Activated T-cell treated with anti-CD3 and anti-CD28 coated beads for 1 hour (primary cell): ENCODE measurements around the gene DNAJB1.

Experiments
- DNase-seq: peaks from one replicate; pipeline ENCODE4 v3.0.0-alpha.2; 2020; ENCODE audit warnings: low read depth

DNAJB1 gene

DNA sequence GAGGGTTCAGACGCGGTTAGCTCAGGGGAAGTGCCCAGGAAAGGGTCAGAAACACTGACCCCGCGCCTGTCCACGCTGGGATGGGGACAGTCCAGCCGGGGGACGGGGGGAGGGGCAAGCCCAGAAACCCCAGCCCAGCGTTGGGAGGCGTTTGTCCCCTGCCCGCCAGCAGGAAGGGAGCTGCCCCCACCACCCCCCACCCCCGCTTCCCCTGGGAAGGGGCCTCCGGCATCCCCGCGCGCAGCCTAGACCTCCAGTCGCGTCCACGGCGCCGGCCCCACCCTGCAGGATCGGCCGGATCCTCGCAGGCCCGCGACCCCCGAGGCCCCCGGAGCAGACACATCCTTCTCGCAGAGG lies 22.5 kb downstream of the DNAJB1 start:
- no peak for DNase-seq

DNA sequence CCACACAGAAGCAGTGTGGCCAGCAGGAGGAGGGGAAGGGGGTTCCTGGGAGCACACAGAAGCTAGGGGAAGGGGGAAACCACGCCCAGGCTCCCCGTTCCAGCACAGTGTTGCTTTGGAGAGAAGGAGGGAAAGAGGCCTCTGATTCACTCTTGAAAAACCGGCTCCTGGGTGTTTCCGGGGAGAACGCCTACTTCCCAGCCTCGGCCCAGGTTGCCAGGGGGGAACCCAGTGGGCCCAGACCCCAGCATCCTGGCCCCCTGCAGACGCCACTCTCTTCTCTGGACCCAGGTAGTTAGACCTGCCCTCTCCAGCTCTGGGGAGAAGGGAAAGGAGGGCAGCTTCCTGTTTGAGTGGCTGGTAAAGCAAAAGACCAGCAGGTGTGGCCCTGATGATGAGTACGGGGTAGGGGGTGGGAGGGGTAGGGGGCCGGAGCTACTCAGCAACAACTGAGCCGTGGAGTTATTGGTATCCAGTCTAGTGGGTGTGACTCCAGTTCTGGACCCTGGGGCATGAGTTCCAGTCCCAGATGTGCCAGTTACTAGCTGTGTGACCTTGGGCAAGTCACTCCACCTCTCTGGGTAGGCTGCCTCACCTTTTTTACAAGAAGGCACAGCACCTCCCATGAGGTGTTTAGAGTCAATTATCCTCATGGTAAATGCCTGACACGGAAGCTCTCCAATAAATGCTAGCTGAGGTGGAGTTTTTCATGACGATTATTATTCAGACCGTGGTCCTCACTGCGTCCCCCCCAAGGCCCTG lies 23.1 kb downstream of the DNAJB1 start:
- DNase-seq, result no peak

DNA sequence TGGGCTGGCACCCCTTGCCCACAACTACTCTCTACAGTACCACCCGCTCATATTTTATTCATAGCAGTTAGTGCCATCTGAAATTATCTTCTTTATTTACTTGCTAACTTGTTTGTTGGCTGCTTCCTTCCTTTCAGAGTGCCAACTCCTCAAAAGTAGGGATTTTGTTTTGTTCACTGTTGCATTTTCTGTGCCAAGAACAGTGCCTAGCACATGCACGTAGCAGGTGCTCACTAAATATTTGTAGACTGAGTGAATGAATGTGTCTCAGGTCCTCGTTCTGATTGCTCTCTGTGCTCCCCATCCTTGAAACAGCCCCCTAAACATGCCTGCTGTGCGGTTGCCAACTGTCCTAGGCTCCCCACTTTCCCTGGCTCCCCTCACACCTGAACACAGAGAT lies 23.8 kb downstream of the DNAJB1 start:
- no peak for DNase-seq

DNA sequence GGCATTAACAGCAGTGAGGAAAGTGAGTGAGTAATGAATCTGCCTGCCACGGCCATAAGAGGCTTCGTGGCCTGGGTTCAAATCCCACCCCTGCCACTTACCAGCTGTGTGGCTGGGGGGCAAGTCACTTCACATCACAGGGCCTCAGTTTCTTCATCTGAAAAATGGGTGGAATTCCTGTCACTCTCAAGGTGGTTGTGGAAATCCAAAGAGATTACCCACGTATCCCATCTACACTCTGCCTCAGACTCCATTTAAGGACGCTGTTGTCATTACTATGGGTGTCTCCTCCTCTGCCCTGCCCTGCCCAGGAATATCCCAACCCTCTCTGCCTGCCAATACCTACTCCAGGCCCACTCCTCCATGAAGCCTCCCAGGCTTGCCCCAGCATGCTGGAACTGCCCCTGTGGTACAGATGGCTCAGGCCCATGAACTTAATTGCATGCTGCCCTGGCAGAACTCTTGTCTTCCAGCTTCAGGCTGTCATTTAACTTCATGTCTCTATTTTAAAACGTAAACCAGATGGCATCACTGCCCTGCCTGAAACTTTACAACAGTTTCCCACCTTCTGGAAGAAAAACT lies 25.4 kb downstream of the DNAJB1 start:
- DNase-seq, result no peak

DNA sequence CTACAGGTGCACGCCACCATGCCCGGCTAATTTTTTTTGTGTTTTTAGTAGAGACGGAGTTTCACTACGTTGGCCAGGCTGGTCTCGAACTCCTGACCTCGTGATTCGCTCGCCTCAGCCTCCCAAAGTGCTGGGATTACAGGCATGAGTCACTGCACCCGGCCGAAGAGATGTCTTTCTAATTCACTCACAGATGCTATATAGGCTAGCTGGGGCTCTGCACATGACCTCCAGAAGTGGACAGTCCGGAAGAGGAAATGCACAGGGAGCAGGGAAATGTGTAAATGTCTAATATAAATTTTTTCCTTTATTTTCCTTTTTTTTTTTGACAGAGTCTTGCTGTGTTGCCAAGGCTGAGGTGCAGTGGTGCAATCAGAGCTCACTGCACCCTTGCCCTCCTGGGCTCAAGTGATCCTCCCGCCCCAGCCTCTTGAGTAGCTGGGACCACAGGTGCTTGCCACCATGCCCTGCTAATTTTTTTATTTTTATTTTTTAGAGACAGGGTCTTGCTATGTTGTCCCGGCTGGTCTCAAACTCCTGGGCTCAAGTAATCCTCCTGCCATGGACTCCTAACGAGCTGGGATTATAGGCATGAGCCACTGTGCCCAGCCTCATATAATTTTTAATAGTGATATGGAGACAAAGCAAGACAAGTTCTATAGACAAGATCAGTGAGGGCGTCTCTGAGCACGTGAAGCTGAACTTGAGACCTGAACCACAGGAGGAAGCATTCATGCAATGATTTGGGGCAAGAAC lies 30.6 kb downstream of the DNAJB1 start:
- DNase-seq, result no peak

GRCh38 chr19:14482172-14482941 lies 35.8 kb downstream of the DNAJB1 start:
- DNase-seq, result no peak

DNA sequence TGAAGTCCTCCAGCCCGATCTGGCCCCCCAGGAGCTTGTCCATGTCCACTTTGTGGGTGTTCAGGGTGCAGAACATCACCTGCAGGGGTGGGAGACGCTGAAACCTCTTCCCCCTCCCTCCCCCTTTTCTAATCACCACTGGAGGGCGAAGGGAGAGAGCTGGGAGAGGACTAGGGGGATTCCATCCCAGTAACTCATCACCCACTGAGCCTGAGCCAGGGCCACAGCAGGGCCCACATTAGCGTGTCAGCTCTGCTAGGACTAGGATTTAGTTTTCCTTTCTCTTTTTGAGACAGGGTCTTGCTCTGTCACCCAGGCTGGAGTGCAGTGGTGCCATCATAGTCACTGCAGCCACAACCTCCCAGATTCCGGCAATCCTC lies 37.5 kb downstream of the DNAJB1 start:
- no peak for DNase-seq

- DNase-seq, result peak; percentile 62
Observed at GRCh38 chr19:14479975-14480699, 38.1 kb downstream of the DNAJB1 start.

DNA sequence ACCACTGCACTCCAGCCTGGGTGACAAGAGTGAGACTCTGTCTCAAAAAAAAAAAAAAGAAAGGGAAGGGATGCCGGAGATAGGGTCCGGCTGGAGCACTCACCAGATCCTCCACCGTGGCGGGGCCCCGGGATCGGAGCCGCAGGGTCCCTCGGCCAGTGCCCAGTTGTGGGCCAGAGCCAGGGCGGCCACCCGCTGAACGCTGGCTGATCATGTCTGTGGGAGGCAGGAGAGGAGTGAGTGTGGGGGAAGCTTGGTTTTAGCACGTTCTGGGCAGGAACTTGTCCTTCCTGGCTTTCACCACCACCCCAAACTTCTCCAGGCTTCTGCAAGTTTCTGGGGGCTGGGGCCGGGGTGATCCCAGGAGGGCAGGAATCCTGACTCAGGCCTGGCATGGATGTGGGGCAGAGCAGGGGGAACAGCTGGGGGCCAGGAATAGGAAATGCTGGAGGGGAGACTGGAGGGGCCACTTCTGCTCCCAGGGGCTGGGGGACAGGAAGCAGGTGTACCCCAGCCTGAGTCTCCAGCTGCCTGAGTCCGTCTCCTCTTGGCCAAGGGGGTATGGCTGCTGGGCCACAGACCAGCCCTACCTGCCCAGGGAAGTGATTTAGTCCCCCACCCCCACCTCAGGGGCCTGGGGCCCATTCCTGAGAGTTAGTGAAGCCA lies 38.8 kb downstream of the DNAJB1 start:
- no peak for DNase-seq

- DNase-seq, result no peak
Observed at GRCh38 chr19:14478113-14478545, 40.1 kb downstream of the DNAJB1 start.

- DNase-seq, result no peak
Observed at GRCh38 chr19:14477418-14478112, 40.6 kb downstream of the DNAJB1 start.

DNA sequence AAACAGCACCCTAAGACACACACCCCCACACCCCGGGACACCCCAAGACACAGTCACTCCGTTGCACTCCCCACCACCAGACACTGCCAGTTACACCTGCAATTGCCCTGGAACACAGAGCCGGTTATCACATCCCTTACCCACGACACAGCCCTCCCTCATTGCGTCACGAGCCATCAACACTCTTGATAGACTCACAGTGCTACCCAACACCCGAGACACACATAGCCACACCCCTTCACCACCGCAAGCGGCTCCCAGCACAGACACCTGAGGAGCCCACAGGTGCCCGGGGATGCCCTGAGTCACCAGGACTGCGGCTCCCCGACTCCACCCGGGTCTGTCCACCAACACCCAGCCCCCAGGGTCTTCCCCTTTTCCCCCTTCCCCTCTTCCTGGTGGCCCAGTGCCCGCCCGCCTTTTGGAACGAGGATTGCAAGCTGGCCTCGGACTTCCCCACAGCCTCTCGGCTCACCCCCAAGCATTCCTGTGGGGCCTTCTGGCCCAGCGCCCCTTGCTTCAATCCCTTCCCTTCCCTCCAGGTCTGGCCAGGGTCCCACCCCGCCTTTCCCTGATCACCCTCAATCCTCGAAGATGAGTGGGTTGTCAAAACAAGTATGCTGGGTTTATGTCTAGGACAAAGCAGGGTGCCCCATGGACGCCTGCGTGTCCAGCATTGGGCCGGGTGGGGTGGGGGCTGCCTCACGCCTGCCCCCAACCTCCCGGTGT lies 41.4 kb downstream of the DNAJB1 start:
- DNase-seq, result no peak

DNA sequence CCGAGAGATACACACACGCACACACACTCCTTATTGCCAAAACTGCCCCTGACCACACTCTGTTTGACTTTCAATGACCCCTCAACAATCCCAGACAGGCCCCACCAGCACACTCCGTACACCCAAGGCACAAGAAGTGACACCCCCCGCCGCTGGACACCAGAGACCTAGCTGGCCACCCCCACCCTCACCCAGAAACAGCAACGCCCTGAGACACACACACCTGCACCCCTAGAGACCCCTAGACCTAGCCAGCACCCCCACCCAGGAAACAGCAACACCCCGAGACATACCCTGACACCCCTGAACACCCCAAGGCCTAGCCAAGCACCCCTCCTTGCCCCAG lies 41.9 kb downstream of the DNAJB1 start:
- DNase-seq, result no peak

GRCh38 chr19:14475251-14476073 lies 42.7 kb downstream of the DNAJB1 start, which contains the start of gene PTGER1:
Gene PTGER1, minus strand, starts transcription at chr19:14475354. Its CDS starts 1,034 bp downstream, at chr19:14474320.
- DNase-seq, result no peak

- no peak for DNase-seq
Observed at GRCh38 chr19:14474827-14475226, 43.4 kb downstream of the DNAJB1 start.

GRCh38 chr19:14473978-14474578 lies 44.1 kb downstream of the DNAJB1 start:
- no peak for DNase-seq

DNA sequence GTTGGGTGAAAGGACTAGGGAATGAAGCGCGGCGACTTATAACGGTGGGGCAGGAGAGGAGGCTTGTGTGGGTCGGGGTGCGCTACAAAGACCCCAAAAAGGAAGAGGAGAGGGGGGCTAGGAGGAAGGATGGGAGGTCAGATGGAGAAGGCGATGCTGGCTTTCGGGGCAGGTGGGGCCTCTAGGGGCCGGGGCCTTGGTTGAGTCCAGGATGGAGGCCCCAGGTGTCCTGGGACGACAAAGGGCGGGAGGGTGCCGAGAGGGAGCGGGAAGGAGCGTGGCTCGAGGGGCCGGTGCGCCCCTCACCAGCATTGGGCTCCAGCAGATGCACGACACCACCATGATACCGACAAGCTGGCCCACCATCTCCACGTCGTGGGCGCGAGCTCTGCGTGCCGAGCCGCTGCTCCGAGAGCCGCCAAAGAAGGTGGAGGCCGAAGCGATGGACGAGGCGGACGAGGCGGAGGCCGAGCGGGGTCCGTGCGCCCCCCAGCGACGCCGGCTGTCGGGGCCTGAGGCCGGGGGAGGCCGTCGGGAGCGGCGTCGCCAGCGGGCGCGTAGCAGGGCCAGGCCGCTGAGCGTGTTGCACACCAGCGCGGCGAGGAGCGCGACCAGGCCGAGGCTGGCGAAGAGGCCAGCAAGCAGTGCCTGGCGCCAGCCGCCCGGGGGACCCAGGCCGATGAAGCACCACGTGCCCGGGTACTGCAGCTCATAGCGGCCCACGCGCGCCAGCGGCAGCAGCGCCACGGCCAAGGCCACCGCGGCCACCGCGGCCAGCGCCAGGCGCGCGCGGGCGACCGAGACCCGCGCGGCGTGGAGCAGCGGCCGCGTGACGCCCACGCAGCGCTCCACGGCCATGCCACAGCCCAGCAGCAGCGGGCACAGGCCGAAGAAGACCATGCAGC lies 44.9 kb downstream of the DNAJB1 start:
- no peak for DNase-seq
